Loucy (cell line): ENCODE results near the gene RTCA.

Experiments used
- H2AFZ ChIP-seq: fragments of 200-600 bp; sonication (generic); 2 replicates; pipeline ENCODE4 v1.6.0; 2016; ENCODE audit warnings: antibody characterized with exemption, mild to moderate bottlenecking, low read length, moderate library complexity
- H3F3A ChIP-seq: fragments of 200-600 bp; 2 replicates; pipeline ENCODE4 v1.6.0; 2016; ENCODE audit warnings: antibody characterized with exemption, low read depth, mild to moderate bottlenecking
- H3K27me3 ChIP-seq: fragments of 200-600 bp; sonication (generic); 2 replicates; pipeline ENCODE4 v1.6.1; 2014; ENCODE audit warnings: low read length, mild to moderate bottlenecking; ENCODE audit not compliant: insufficient read depth, poor library complexity, severe bottlenecking
- H3K36me3 ChIP-seq: fragments of 200-600 bp; sonication (generic); 2 replicates; pipeline ENCODE4 v1.6.1; 2016; ENCODE audit warnings: low read length; ENCODE audit not compliant: insufficient read depth
- H3K4me1 ChIP-seq: fragments of 200-600 bp; sonication (generic); 2 replicates; pipeline ENCODE4 v1.5.1; 2014; ENCODE audit warnings: low read length, mild to moderate bottlenecking; ENCODE audit not compliant: insufficient read depth, poor library complexity, severe bottlenecking
- H3K4me2 ChIP-seq: fragments of 200-600 bp; sonication (generic); 2 replicates; pipeline ENCODE4 v1.6.0; 2014; ENCODE audit warnings: antibody characterized with exemption, low read length, low read depth, mild to moderate bottlenecking; ENCODE audit not compliant: poor library complexity, severe bottlenecking
- H3K4me3 ChIP-seq: fragments of 200-600 bp; sonication (generic); 2 replicates; pipeline ENCODE4 v1.5.1; 2014; ENCODE audit warnings: low read length, mild to moderate bottlenecking, mixed read lengths; ENCODE audit not compliant: poor library complexity, severe bottlenecking
- H3K79me2 ChIP-seq: fragments of 200-600 bp; sonication (generic); 2 replicates; pipeline ENCODE4 v1.6.1; 2014; ENCODE audit warnings: low read length; ENCODE audit not compliant: insufficient read depth
- H3K9ac ChIP-seq: fragments of 200-600 bp; sonication (generic); 2 replicates; pipeline ENCODE4 v1.6.0; 2014; ENCODE audit warnings: mild to moderate bottlenecking, low read depth, low read length, moderate library complexity; ENCODE audit not compliant: poor library complexity, severe bottlenecking
- H3K9me2 ChIP-seq: fragments of 200-600 bp; sonication (generic); replicated peaks from 2 replicates; pipeline ENCODE4 v1.6.1; 2016; ENCODE audit warnings: low read depth, low read length, mixed read lengths
- H3K9me3 ChIP-seq: fragments of 200-600 bp; sonication (generic); 2 replicates; pipeline ENCODE4 v1.6.1; 2014; ENCODE audit warnings: mild to moderate bottlenecking, antibody characterized with exemption, low read length, low read depth; ENCODE audit not compliant: insufficient read depth
- H4K20me1 ChIP-seq: fragments of 200-600 bp; sonication (generic); 2 replicates; pipeline ENCODE4 v1.6.0; 2014; ENCODE audit warnings: antibody characterized with exemption, low read length, mild to moderate bottlenecking; ENCODE audit not compliant: insufficient read depth, poor library complexity, severe bottlenecking
- CTCF ChIP-seq: fragments of 200-600 bp; sonication (generic); conservative IDR thresholded peaks from 2 replicates; pipeline ENCODE4 v1.5.1; 2014; ENCODE audit warnings: mild to moderate bottlenecking, antibody characterized with exemption, low read length
- EZH2phosphoT487 ChIP-seq: fragments of 200-600 bp; IDR thresholded peaks from 2 replicates; pipeline ENCODE4 v1.6.1; 2018; ENCODE audit warnings: antibody characterized with exemption, mild to moderate bottlenecking, moderate library complexity, borderline replicate concordance

The RTCA gene

GRCh38 chr1:100321506-100321905 is 55.5 kb downstream of the RTCA start:
- Histone ChIP-seq H3K9me3 (peaks cover 3% of the 10 kb centered on the region; the same call in 1 of the 2 replicates), H3K27me3 (no peaks in the 10 kb centered on the region), H3K4me3 (no peak overlapping the region), H4K20me1 (no peaks in the 10 kb centered on the region), H3K9ac (no peak overlapping the region), H3F3A (no peaks in the 10 kb centered on the region), H3K36me3 (no peaks in the 10 kb centered on the region), H2AFZ (no peak overlapping the region), H3K4me2 (no peak overlapping the region), H3K4me1 (no peaks in the 10 kb centered on the region), H3K79me2 (no peaks in the 10 kb centered on the region), H3K9me2 (no peaks in the 10 kb centered on the region)
- no peak for TF ChIP-seq EZH2phosphoT487
- no peak for TF ChIP-seq CTCF

GRCh38 chr1:100322436-100323211 is 56.6 kb downstream of the RTCA start:
- Histone ChIP-seq H3K4me3 (no peak overlapping the region), H3F3A (no peaks in the 10 kb centered on the region), H3K79me2 (no peaks in the 10 kb centered on the region), H3K36me3 (no peaks in the 10 kb centered on the region), H3K9me3 (no peaks in the 10 kb centered on the region), H2AFZ (no peak overlapping the region), H3K27me3 (no peaks in the 10 kb centered on the region), H3K4me2 (no peak overlapping the region), H3K4me1 (no peaks in the 10 kb centered on the region), H3K9me2 (no peaks in the 10 kb centered on the region), H4K20me1 (no peaks in the 10 kb centered on the region), H3K9ac (no peak overlapping the region)
- TF ChIP-seq CTCF (no peak), EZH2phosphoT487 (no peak)

GRCh38 chr1:100323419-100324106 is 57.5 kb downstream of the RTCA start:
- Histone ChIP-seq H3K9me3 (no peaks in the 10 kb centered on the region), H3K4me1 (no peaks in the 10 kb centered on the region), H3K4me3 (no peak overlapping the region), H3K36me3 (no peaks in the 10 kb centered on the region), H2AFZ (no peak overlapping the region), H3K27me3 (no peaks in the 10 kb centered on the region), H3K79me2 (no peaks in the 10 kb centered on the region), H3K4me2 (no peak overlapping the region), H3K9me2 (no peaks in the 10 kb centered on the region), H3K9ac (no peak overlapping the region), H4K20me1 (no peaks in the 10 kb centered on the region), H3F3A (no peaks in the 10 kb centered on the region)
- TF ChIP-seq EZH2phosphoT487 = no peak
- no peak for TF ChIP-seq CTCF
